GM10248 (cell line): Measurements from ENCODE around the gene EEFSEC.

Source experiments
- CTCF ChIA-PET: fragments of 300-600 bp; sonication (Branson Sonifier 250); formaldehyde crosslinking; extraction: SDS; loops from one replicate; lab custom pipeline; 2021; ENCODE audit warnings: antibody characterized with exemption; lab: Yijun Ruan, JAX
- POLR2A ChIA-PET: fragments of 350-650 bp; sonication (Branson Sonifier 250); formaldehyde crosslinking; extraction: SDS; loops from one replicate; lab custom pipeline; 2020; ENCODE audit warnings: antibody characterized with exemption; lab: Yijun Ruan, JAX
- DNase-seq: peaks from one replicate; pipeline ENCODE4 v3.0.0; 2012; ENCODE audit errors: extremely low spot score
- CTCF ChIP-seq: IDR thresholded peaks from 2 replicates; pipeline ENCODE4 v1.5.1; 2012; ENCODE audit warnings: mild to moderate bottlenecking, low read depth; ENCODE audit errors: extremely low read depth, missing control alignments, control extremely low read depth

The EEFSEC gene

GRCh38 chr3:128247666-128248409 is 94.6 kb downstream of the EEFSEC start:
- POLR2A ChIA-PET = no interaction called here
- DNase-seq = no peak
- no peak for TF ChIP-seq CTCF
- CTCF ChIA-PET = no interaction called here

- ChIA-PET CTCF (interaction anchor here (1.0 to 1.1 kb wide), 2 partner anchors 21 to 27 kb away, joined by 3 read pairs; no protein-coding TSS in a partner anchor), POLR2A (no interaction called here)
- no peak for TF ChIP-seq CTCF
- DNase-seq = no peak
Observed at GRCh38 chr3:128252083-128252482, 98.8 kb downstream of the EEFSEC start.

- TF ChIP-seq CTCF = no peak
- DNase-seq = no peak
- CTCF ChIA-PET = interaction anchor here (0.7 to 2.0 kb wide), 7 partner anchors 8 to 58 kb away, joined by 3 to 6 read pairs (median 3); no protein-coding TSS in a partner anchor
- POLR2A ChIA-PET = interaction anchor here (0.5 kb wide), 1 partner anchor 525 kb away, joined by 4 read pairs; no protein-coding TSS in a partner anchor
Observed at GRCh38 chr3:128253150-128253549, 99.9 kb downstream of the EEFSEC start.

GRCh38 chr3:128254066-128254590 is 100.8 kb downstream of the EEFSEC start:
- ChIA-PET POLR2A (no interaction called here), CTCF (interaction anchor here (0.8 to 2.0 kb wide), 6 partner anchors 8 to 18 kb away, joined by 3 to 6 read pairs (median 4); no protein-coding TSS in a partner anchor)
- no peak for TF ChIP-seq CTCF
- no peak for DNase-seq

- POLR2A ChIA-PET = no interaction called here
- DNase-seq = no peak
- TF ChIP-seq CTCF = no peak
- CTCF ChIA-PET = interaction anchor here (1.4 kb wide), 1 partner anchor 15 kb away, joined by 3 read pairs; no protein-coding TSS in a partner anchor
Observed at GRCh38 chr3:128254967-128255366, 101.7 kb downstream of the EEFSEC start.

GRCh38 chr3:128256131-128256530 is 102.8 kb downstream of the EEFSEC start:
- ChIA-PET CTCF (interaction anchor here (1.3 kb wide), 1 partner anchor 46 kb away, joined by 4 read pairs; no protein-coding TSS in a partner anchor), POLR2A (no interaction called here)

More at GRCh38 chr3:128256131-128256530, 102.8 kb downstream of the EEFSEC start:
- DNase-seq = no peak
- no peak for TF ChIP-seq CTCF
